Measurements from ENCODE around the gene EIF4H.
"Not testable (repeated sequence)": the region's sequence is repeated elsewhere in the genome, so short reads cannot be mapped to it uniquely, and the experiment has no call there.

EIF4H gene

GRCh38 chr7:74173866-74174605 lies at the start of gene EIF4H:
EIF4H (plus strand) TSS chr7:74174356; CDS start chr7:74174384, 28 bp downstream.
- peak; percentile 96 for DNase-seq

- no peak for DNase-seq
Observed at GRCh38 chr7:74126220-74126880, 47.8 kb upstream of the EIF4H start.

- no peak for DNase-seq
Observed at GRCh38 chr7:74129887-74130286, 44.3 kb upstream of the EIF4H start.

- no peak for DNase-seq
Observed at GRCh38 chr7:74130518-74130917, 43.6 kb upstream of the EIF4H start.

- no peak for DNase-seq
Observed at GRCh38 chr7:74134117-74134620, 40.0 kb upstream of the EIF4H start.

GRCh38 chr7:74138334-74138867 lies 35.8 kb upstream of the EIF4H start:
- DNase-seq, result no peak

- DNase-seq, result no peak
Observed at GRCh38 chr7:74138945-74139843, 35.0 kb upstream of the EIF4H start.

GRCh38 chr7:74141705-74142104 lies 32.5 kb upstream of the EIF4H start:
- DNase-seq, result no peak

GRCh38 chr7:74143383-74143782 lies 30.8 kb upstream of the EIF4H start:
- no peak for DNase-seq

GRCh38 chr7:74148491-74148890 lies 25.7 kb upstream of the EIF4H start:
- no peak for DNase-seq

GRCh38 chr7:74149071-74149470 lies 25.1 kb upstream of the EIF4H start:
- no peak for DNase-seq

- DNase-seq, result no peak
Observed at GRCh38 chr7:74149603-74150002, 24.6 kb upstream of the EIF4H start.

GRCh38 chr7:74153736-74154135 lies 20.4 kb upstream of the EIF4H start:
- DNase-seq, result no peak

- no peak for DNase-seq
Observed at GRCh38 chr7:74155810-74156395, 18.3 kb upstream of the EIF4H start.

GRCh38 chr7:74157605-74158004 lies 16.6 kb upstream of the EIF4H start:
- DNase-seq, result no peak

GRCh38 chr7:74164985-74165456 lies 9.1 kb upstream of the EIF4H start:
- DNase-seq, result no peak

GRCh38 chr7:74165867-74166593 lies 8.1 kb upstream of the EIF4H start:
- no peak for DNase-seq

- DNase-seq, result not testable (repeated sequence)
Observed at GRCh38 chr7:74167324-74167723, 6.8 kb upstream of the EIF4H start.

GRCh38 chr7:74173074-74173473 lies 1.1 kb upstream of the EIF4H start:
- DNase-seq, result no peak

- DNase-seq, result no peak
Observed at GRCh38 chr7:74173491-74173865, 678 bp upstream of the EIF4H start.

- peak; percentile 14 for DNase-seq
Observed at GRCh38 chr7:74174606-74175082, 488 bp downstream of the EIF4H start.

GRCh38 chr7:74175340-74175739 lies 1.2 kb downstream of the EIF4H start:
- DNase-seq, result no peak
